Measurements from ENCODE around the gene RREB1.

RREB1 gene

DNA sequence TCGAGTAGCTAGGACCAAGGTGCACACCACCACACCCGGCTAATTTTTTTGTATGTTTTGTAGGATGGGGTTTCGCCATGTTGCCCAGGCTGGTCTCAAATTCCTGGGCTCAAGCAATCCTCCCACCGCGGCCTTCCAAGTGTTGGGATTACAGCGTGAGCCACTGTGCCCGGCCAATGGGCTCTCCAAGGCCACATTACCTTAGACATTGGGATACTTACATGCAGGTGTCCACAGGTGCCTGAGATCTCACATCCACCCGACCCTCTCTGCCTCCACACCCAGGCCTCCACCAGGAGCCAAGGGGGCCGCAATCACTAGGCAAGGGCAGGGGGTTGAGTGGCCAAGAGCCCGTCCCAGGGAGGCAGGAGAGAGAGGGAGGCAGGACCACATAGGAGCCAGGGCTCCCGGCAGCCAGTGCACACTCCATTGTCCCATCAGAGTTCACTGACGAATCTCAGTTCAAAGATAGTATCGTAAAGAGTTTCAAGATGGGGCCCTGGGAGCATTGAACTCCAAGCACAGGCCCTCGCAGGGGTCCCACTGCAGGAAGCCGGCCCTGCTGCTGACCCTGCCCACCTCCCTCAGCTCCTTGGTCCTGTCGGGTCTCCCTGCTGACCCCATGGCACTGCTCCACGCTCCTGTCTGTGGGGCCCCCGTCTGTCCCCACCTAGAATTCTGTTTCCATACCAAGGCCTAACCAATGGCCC, 149.9 kb downstream of the RREB1 start:
- in situ Hi-C loops (cut with MboI; ENCODE audit: low sequenced_read_pairs): loop anchor here (25.0 kb wide), 1 partner anchor 355 kb away; no protein-coding TSS in a partner anchor

DNA sequence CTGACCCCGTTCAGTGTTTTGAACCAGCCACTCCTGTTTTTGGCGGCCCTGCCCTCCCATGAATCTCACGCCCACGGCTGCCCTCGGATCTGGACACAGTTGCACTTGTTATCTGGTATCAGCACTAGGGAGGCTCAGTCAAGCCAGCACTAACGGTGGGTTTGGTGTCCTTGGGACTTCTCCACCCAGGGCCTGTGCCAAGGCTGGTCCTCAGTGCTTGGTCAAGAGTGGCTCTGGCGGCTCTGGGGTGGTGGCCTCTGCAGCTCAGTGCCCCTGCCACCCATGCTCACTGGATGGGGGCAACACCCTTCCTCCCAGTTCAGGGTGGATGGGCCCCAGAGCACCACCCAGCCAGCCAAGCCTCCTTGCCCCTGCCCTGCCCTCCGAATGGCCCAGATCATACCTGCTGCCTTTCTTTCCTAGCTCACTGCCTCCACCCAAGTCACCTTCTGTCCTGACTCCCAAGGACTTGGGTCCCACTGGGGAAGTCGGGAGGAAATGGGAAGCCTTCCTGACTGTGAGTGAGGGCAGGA, 150.5 kb downstream of the RREB1 start:
- in situ Hi-C loops (cut with MboI; ENCODE audit: low sequenced_read_pairs): loop anchor here (25.0 kb wide), 1 partner anchor 354 kb away; no protein-coding TSS in a partner anchor

GRCh38 chr6:7260291-7261031, 152.7 kb downstream of the RREB1 start:
- in situ Hi-C loops (cut with MboI; ENCODE audit: low sequenced_read_pairs): loop anchor here (25.0 kb wide), 1 partner anchor 352 kb away; no protein-coding TSS in a partner anchor

DNA sequence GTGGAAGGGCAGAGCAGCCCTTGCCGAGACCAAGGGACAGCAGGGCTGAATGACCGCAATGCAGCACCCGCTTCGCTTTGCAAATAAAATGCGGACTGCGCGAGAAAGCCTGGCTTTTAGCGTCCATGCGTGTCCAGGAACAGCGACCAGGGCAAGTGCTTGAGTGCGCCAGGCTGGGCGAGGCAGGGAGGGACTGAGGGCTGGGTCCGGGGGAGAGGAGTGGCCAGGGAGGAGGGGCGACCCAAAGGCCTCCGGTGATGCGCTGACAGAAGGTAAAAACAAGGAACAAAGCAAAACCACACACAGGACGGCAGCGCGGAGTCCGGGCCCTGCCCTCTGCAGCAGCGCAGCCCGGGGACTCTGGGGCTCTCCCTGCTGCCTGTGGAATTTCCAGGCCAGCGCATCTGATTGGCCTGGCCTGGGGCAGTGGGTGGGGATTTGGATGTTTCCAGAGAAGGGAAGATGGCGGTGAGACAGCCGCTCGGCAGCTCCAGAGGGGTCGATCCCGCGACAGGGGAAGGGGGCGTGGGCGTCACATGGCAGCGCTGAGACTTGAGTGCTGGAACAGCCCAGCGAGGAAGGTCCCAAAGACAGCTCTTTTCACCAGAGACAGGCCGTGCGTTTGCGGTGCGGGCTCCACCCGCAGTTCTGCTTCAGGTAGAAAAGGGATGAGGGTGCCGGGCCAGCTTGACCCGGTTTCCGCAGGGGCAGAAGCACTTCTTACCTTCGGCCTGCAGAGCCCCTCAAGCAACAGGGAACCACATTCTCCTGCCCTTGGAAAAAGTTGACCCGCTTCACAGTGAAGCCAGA, 153.5 kb downstream of the RREB1 start:
- in situ Hi-C loops (cut with MboI; ENCODE audit: low sequenced_read_pairs): loop anchor here (25.0 kb wide), 1 partner anchor 351 kb away; no protein-coding TSS in a partner anchor

DNA sequence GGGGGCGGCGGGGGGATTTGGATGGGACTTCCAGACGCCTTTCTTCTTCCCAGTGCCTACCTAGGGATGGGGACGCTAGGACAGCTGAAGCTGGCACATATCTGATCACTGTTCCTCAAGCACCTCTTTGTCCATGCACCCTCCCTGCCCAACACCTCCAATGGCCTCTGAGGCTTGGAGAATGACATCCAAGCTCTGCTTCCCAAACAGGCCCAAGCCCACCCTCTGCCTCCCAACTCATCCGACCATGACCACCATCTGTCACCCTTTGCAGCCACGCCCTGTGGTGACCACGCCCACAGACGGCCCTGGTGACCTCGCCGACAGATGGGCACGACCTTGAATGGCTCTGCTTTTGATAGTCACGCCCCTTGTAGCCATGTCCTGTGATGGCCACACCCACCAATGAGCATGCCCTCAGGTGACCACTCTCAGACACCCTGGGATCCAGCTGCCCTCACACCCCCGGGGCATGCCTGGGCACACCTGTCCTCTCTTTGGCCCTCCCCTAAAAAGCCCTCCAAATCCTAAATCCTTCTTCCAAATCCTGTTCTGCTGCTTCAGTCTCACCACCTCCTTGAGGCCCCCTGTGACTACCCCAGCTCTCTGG, 154.2 kb downstream of the RREB1 start:
- in situ Hi-C loops (cut with MboI; ENCODE audit: low sequenced_read_pairs): loop anchor here (25.0 kb wide), 1 partner anchor 350 kb away; no protein-coding TSS in a partner anchor

DNA sequence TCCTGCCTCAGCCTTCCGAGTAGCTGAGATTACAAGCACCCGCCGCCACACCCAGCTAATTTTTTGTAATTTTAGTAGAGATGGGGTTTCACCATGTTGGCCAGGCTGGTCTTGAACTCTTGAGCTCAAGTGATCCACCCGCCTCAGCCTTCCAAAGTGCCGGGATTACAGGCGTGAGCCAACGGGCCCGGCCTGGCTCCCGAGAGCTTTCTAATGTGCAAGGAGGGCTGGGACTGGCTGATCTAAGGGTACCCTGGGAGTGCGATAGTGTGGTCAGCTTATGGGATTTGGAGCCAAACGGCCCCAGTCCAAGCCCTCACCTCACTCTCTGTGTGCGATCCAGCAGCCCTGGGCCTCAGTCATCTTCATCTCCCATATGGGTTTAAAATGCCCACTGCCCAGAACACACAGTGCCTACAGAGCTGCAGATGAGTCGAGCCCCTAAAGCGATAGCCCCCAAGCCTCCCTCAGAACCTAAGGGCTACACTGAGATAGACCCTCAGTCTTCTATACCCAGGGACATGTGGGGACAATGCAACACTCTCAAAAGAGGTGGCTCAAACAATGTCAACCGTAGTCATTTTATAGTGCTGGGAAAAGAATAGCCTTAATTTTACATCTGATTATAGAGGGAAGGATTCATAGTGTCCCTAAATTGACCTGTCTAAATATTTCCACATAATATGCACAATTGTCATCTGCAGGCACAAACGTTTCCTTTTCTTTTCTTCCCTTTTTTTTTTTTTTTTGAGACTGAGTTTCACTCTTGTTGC, 155.2 kb downstream of the RREB1 start:
- in situ Hi-C loops (cut with MboI; ENCODE audit: low sequenced_read_pairs): loop anchor here (25.0 kb wide), 1 partner anchor 349 kb away; no protein-coding TSS in a partner anchor

DNA sequence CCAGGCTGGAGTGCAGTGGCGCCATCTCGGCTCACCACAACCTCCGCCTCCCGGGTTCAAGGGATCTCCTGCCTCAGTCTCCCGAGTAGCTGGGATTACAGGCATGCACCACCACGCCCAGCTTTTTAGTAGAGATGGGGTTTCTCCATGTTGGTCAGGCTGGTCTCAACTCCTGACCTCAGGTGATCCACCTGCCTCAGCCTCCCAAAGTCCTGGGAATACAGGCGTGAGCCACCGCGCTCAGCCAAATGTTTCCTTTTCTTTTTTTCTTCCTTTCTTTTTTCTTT, 155.7 kb downstream of the RREB1 start:
- in situ Hi-C loops (cut with MboI; ENCODE audit: low sequenced_read_pairs): loop anchor here (25.0 kb wide), 1 partner anchor 349 kb away; no protein-coding TSS in a partner anchor

DNA sequence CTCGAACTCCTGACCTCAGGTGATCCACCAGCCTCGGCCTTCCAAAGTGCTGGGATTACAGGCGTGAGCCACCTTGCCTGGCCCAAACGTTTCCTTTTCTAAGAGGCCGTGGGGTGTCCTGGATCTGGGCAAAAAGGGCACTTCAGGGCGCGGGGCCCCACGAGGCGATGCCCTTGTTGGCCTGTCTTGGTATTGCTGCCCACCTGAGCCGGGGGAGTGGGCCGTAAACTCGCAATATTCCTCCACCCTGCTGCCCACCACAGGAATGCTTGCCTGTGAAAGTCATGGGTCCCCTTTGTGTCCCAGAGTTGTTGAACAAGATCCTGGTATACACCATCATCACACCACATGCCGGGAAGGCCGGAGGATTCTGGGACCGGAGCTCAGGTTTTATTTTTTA, 156.3 kb downstream of the RREB1 start:
- in situ Hi-C loops (cut with MboI; ENCODE audit: low sequenced_read_pairs): loop anchor here (25.0 kb wide), 1 partner anchor 348 kb away; no protein-coding TSS in a partner anchor

DNA sequence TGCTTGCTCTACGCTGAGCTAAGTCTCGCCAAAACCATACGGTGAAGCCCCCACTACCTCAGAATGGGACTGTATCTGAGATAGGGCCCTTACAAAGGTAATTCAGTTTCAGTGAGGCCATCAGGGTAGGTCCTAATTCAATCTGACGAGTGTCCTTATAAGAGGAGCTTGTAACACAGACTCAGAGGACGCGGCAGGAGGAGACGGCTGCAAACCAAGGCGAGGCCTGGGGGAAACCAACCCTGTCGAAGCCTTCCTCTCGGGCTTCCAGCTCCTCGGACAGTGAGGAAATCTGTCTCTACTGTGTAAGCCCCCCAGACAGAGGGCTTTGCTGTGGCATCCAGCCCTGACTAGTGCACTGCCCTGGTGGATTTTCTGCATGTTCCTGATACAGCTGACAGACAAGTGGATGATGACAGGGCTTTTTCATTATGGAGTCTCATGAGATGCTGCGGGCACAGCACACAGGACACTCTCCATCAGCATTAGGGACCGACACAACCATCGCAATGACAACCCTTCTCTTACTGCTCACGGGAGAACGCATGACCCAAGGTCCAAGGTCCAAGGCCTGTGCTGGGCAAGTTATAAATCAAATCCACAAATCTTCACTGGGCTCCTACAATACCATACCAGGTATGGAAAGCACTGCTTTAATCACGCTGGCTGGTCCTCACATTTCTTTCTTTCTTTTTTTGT, 157.1 kb downstream of the RREB1 start:
- in situ Hi-C loops (cut with MboI; ENCODE audit: low sequenced_read_pairs): loop anchor here (25.0 kb wide), 1 partner anchor 347 kb away; no protein-coding TSS in a partner anchor

GRCh38 chr6:7265385-7265726, 157.6 kb downstream of the RREB1 start:
- in situ Hi-C loops (cut with MboI; ENCODE audit: low sequenced_read_pairs): loop anchor here (25.0 kb wide), 1 partner anchor 347 kb away; no protein-coding TSS in a partner anchor

GRCh38 chr6:7267071-7267465, 159.3 kb downstream of the RREB1 start:
- in situ Hi-C loops (cut with MboI; ENCODE audit: low sequenced_read_pairs): loop anchor here (25.0 kb wide), 1 partner anchor 345 kb away; no protein-coding TSS in a partner anchor

- in situ Hi-C loops (cut with MboI; ENCODE audit: low sequenced_read_pairs): loop anchor here (25.0 kb wide), 1 partner anchor 345 kb away; no protein-coding TSS in a partner anchor
These were observed 159.8 kb downstream of the RREB1 start for GRCh38 chr6:7267466-7268091.

DNA sequence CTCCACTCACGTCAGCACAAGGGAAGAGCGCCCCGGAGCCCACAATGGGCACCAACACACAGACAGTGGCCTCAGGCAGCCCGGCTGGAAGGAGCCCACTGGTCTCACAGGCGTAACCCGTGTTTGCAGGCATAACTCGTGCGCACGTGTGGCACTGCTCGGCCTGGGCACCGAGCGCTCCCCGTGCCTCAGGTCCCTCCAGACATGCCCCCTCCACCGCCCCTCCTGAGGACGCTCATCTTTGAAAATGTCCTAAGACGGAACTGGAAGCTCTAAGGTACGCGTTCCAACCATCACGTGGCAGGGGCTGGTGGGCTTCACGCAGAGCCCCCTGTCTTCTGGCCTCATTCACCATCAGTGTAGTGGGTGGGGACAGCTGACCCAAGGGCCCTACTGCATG, 160.6 kb downstream of the RREB1 start:
- in situ Hi-C loops (cut with MboI; ENCODE audit: low sequenced_read_pairs): loop anchor here (25.0 kb wide), 1 partner anchor 344 kb away; no protein-coding TSS in a partner anchor

GRCh38 chr6:7268816-7269555, 161.2 kb downstream of the RREB1 start:
- in situ Hi-C loops (cut with MboI; ENCODE audit: low sequenced_read_pairs): loop anchor here (25.0 kb wide), 1 partner anchor 343 kb away; no protein-coding TSS in a partner anchor

DNA sequence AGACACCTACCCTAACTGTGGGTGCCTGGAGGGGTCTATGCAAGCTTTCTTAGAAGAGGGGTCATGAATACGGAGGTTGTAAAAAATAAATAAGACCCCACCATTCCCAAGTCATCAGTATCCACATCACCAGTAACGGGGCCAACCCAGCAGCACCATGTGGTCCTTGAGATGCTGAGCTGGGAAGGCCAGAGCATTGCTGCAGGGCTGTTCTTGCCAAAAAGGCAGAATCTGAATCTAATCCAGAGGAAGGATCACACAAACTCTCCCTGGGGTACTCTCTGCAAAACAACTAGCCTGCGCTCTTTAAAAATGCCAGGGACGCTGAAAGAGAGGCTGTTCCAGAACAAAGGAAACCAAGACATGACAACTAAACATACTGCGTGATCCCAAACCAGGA, 162.1 kb downstream of the RREB1 start:
- in situ Hi-C loops (cut with MboI; ENCODE audit: low sequenced_read_pairs): loop anchor here (25.0 kb wide), 1 partner anchor 342 kb away; no protein-coding TSS in a partner anchor

GRCh38 chr6:7270320-7271204, 162.8 kb downstream of the RREB1 start:
- in situ Hi-C loops (cut with MboI; ENCODE audit: low sequenced_read_pairs): loop anchor here (25.0 kb wide), 1 partner anchor 342 kb away; no protein-coding TSS in a partner anchor

GRCh38 chr6:7271205-7271534, 163.4 kb downstream of the RREB1 start:
- in situ Hi-C loops (cut with MboI; ENCODE audit: low sequenced_read_pairs): loop anchor here (25.0 kb wide), 1 partner anchor 341 kb away; no protein-coding TSS in a partner anchor

Measured in HL-60/S4 treated with retinoic acid at 250 ng/mL for 4 days and 3 days (cell line).